SK-N-SH treated with all-trans-retinoic acid at 6 μM for 48 hours (cell line): ENCODE data around the gene ALDH1L2.

Experiments
- ARNTL ChIP-seq: fragments of 450-650 bp; formaldehyde crosslinking; IDR thresholded peaks from 2 replicates; pipeline ENCODE4 v1.5.0; 2020; ENCODE audit warnings: low read depth, mild to moderate bottlenecking, moderate library complexity, borderline replicate concordance
- CSDC2 ChIP-seq: fragments of 250-450 bp; sonication (Bioruptor Pico); IDR thresholded peaks from 2 replicates; pipeline ENCODE4 v1.5.0; 2020; ENCODE audit warnings: mild to moderate bottlenecking, moderate library complexity
- OSR1 ChIP-seq: fragments of 250-450 bp; sonication (Bioruptor Pico); IDR thresholded peaks from 2 replicates; pipeline ENCODE4 v1.8.0; 2022; ENCODE audit warnings: moderate library complexity, mild to moderate bottlenecking, inconsistent platforms
- PATZ1 ChIP-seq: fragments of 250-450 bp; sonication (Bioruptor Pico); IDR thresholded peaks from 2 replicates; pipeline ENCODE4 v1.8.0; 2020; ENCODE audit warnings: mild to moderate bottlenecking, moderate library complexity, borderline replicate concordance
- TCF4 ChIP-seq: fragments of 250-450 bp; sonication (Bioruptor Pico); IDR thresholded peaks from 2 replicates; pipeline ENCODE4 v1.8.0; 2021; ENCODE audit warnings: mild to moderate bottlenecking, moderate library complexity, borderline replicate concordance
- ZFP3 ChIP-seq: fragments of 250-450 bp; sonication (Bioruptor Pico); IDR thresholded peaks from 2 replicates; pipeline ENCODE4 v1.5.0; 2020; ENCODE audit warnings: mild to moderate bottlenecking, moderate library complexity
- ZFP30 ChIP-seq: fragments of 450-650 bp; formaldehyde crosslinking; IDR thresholded peaks from 2 replicates; pipeline ENCODE4 v1.5.0; 2022; ENCODE audit warnings: mild to moderate bottlenecking, moderate library complexity
- ZNF8 ChIP-seq: fragments of 450-650 bp; formaldehyde crosslinking; IDR thresholded peaks from 2 replicates; pipeline ENCODE4 v1.5.0; 2020; ENCODE audit warnings: mild to moderate bottlenecking, moderate library complexity

- TF ChIP-seq TCF4 (CRISPR knock-in tag) (no peak), PATZ1 (CRISPR knock-in tag) (no peak), ARNTL (CRISPR knock-in tag) (no peak), ZFP3 (no peak), CSDC2 (CRISPR knock-in tag) (no peak), ZNF8 (no peak), OSR1 (CRISPR knock-in tag) (no peak), ZFP30 (CRISPR knock-in tag) (no peak)
Observed at GRCh38 chr12:104994336-104994735, 89.9 kb downstream of the ALDH1L2 start.
